Osteoblast (primary cell): ENCODE results near the gene DUSP7. TPM values are rescaled to one million over a fixed set of nuclear protein-coding genes. Genes with fewer than 3 reads are reported as not detected.

ENCODE experiments used
- DNase-seq: peaks from one replicate; pipeline ENCODE4 v3.0.0; 2011; ENCODE audit warnings: low spot score, mixed read lengths; ENCODE audit not compliant: insufficient read length; ENCODE audit errors: missing footprints
- H2AFZ ChIP-seq: 2 replicates; pipeline ENCODE4 v1.6.0; 2011; ENCODE audit warnings: mild to moderate bottlenecking, low read length
- H3K27ac ChIP-seq: 2 replicates; pipeline ENCODE4 v1.5.1; 2011; ENCODE audit warnings: mild to moderate bottlenecking, low read depth, low read length, moderate library complexity
- H3K27me3 ChIP-seq: 2 replicates; pipeline ENCODE4 v1.6.0; 2012; ENCODE audit warnings: mild to moderate bottlenecking, control low read depth, inconsistent platforms, low read length, moderate library complexity; ENCODE audit not compliant: insufficient read depth
- H3K36me3 ChIP-seq: 2 replicates; pipeline ENCODE4 v1.5.1; 2011; ENCODE audit warnings: mild to moderate bottlenecking, low read length, control low read depth, moderate library complexity; ENCODE audit not compliant: insufficient read depth
- H3K4me1 ChIP-seq: 2 replicates; pipeline ENCODE4 v1.5.1; 2011; ENCODE audit warnings: mild to moderate bottlenecking, low read length, control low read depth, moderate library complexity; ENCODE audit not compliant: insufficient read depth
- H3K4me2 ChIP-seq: 2 replicates; pipeline ENCODE4 v1.6.0; 2011; ENCODE audit warnings: mild to moderate bottlenecking, low read length; ENCODE audit not compliant: insufficient read depth
- H3K4me3 ChIP-seq: fragments of 200-600 bp; sonication (generic); 3 replicates; pipeline ENCODE4 v1.5.1; 2012; ENCODE audit warnings: mild to moderate bottlenecking, low read length, inconsistent platforms; ENCODE audit not compliant: insufficient read depth
- H3K79me2 ChIP-seq: 2 replicates; pipeline ENCODE4 v1.6.0; 2012; ENCODE audit warnings: mild to moderate bottlenecking, low read length, control low read depth, inconsistent platforms; ENCODE audit not compliant: insufficient read depth
- H3K9me3 ChIP-seq: 2 replicates; pipeline ENCODE4 v1.5.1; 2011; ENCODE audit warnings: low read depth, low read length, control low read depth
- H4K20me1 ChIP-seq: 2 replicates; pipeline ENCODE4 v1.6.0; 2012; ENCODE audit warnings: mild to moderate bottlenecking, low read length, control low read depth; ENCODE audit not compliant: insufficient read depth
- total RNA-seq: library from RNA; depleted of rRNA; stranded (reverse); fragments of >200 nt; gene quantifications from 2 replicates; pipeline ENCODE4 v1.2.3, GENCODE V29; 2012
- TF ChIP-seq, protein P1 (sequence below): IDR thresholded peaks from 2 replicates; pipeline ENCODE4 v1.5.1; 2011; ENCODE audit warnings: mild to moderate bottlenecking, low read depth, low read length, moderate library complexity; ENCODE audit errors: extremely low read depth

The DUSP7 gene
- total RNA-seq, 1 donor, result 12.7 TPM

DNA sequence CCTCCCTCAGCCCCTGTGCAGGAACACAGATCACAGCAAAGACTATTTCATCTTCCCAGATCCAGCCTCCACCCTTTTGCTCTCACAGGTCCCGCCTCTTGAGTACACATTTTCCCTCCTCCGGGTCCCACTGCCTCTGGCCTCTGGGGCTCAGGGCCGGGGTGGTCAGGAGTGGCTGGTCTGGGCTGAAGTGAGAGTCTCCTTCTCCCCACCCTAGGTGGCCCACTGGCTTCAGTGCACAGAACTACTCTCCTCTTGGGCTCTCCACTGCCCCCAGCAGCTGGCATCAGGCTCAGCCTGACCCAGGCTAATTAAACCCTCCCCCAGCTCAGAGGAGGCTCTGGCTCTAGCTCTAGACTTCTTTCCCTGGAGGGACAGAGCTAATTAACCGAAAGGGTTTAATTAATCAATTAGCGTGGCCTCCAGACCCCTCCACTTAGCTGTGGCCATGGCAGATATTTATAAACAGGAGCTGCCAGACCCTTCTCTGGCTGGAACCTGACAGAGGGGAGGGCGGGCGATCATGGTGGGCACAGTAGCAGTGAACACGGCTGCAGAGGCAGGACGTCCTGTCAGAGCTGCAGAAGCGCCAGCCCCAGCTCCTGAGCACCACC, 15.1 kb downstream of the DUSP7 start:
- H2AFZ ChIP-seq, result peak overlapping the region; percentile 35

DNA sequence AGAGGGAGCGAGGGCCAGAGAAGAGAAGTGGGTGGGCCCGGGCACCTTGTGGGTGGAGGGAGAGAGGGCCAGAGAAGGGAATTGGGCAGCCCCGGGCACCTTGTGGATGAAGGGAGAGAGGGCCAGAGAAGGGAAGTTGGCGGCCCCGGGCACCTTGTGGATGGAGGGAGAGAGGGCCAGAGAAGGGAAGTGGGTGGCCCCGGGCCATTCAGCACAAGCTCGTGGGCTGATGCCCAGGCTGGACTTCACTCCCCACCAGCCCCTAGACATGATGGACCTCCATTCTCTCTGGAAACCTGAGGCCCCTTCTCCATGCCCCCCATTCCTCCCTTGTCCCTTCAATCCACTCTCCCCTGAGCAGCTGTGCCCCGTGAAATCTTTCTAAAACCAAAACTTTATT, 15.8 kb downstream of the DUSP7 start:
- Histone ChIP-seq H3K4me3 (no peak overlapping the region), H3K27me3 (no peaks in the 10 kb centered on the region)
- DNase-seq, result no peak

More for the DNA sequence above, 15.1 kb downstream of the DUSP7 start:
- Histone ChIP-seq H3K4me3 (no peak overlapping the region), H3K27me3 (no peaks in the 10 kb centered on the region), H3K4me1 (peaks cover 10% of the 10 kb centered on the region), H3K9me3 (no peaks in the 10 kb centered on the region), H3K36me3 (no peaks in the 10 kb centered on the region), H3K79me2 (no peaks in the 10 kb centered on the region), H3K4me2 (no peak overlapping the region), H4K20me1 (no peaks in the 10 kb centered on the region), H3K27ac (no peak overlapping the region)
- TF ChIP-seq, protein P1, sequence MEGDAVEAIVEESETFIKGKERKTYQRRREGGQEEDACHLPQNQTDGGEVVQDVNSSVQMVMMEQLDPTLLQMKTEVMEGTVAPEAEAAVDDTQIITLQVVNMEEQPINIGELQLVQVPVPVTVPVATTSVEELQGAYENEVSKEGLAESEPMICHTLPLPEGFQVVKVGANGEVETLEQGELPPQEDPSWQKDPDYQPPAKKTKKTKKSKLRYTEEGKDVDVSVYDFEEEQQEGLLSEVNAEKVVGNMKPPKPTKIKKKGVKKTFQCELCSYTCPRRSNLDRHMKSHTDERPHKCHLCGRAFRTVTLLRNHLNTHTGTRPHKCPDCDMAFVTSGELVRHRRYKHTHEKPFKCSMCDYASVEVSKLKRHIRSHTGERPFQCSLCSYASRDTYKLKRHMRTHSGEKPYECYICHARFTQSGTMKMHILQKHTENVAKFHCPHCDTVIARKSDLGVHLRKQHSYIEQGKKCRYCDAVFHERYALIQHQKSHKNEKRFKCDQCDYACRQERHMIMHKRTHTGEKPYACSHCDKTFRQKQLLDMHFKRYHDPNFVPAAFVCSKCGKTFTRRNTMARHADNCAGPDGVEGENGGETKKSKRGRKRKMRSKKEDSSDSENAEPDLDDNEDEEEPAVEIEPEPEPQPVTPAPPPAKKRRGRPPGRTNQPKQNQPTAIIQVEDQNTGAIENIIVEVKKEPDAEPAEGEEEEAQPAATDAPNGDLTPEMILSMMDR, result peak; percentile 38
- no peak for DNase-seq

DNA sequence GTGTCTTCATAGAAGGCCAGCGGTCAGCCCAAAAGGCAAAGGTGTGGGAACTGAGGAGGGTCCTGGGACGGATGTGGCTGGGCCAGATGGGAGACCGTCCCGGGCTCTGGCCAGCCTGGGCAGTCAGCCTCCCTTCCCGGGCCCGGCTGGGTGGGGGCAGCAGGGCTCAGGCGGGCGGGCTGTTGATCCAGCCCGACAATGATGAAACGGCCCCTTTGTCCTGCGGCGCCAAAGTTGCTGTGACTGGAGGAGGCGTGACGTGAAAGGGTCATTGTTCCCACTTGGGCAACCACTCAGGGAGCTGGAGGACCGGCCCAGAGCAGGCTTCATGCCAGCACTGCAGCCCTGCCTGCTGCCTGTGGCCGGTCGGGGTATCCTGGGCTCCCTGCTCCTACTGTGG, 16.5 kb downstream of the DUSP7 start:
- DNase-seq, result no peak
- no peaks in the 10 kb centered on the region for H3K4me1 ChIP-seq
- H3K27me3 ChIP-seq, result no peaks in the 10 kb centered on the region
- H3K4me3 ChIP-seq, result no peak overlapping the region
- no peak overlapping the region for H2AFZ ChIP-seq
- no peak overlapping the region for H3K27ac ChIP-seq
- TF ChIP-seq, protein P1, result no peak
- no peaks in the 10 kb centered on the region for H4K20me1 ChIP-seq
- no peaks in the 10 kb centered on the region for H3K79me2 ChIP-seq
- H3K9me3 ChIP-seq, result no peaks in the 10 kb centered on the region
- H3K36me3 ChIP-seq, result no peaks in the 10 kb centered on the region
- H3K4me2 ChIP-seq, result no peak overlapping the region

More for the DNA sequence above, 15.8 kb downstream of the DUSP7 start:
- Histone ChIP-seq H3K9me3 (no peaks in the 10 kb centered on the region), H3K27ac (no peak overlapping the region), H3K36me3 (no peaks in the 10 kb centered on the region), H3K4me1 (peaks cover 4% of the 10 kb centered on the region), H4K20me1 (no peaks in the 10 kb centered on the region), H3K4me2 (no peak overlapping the region), H3K79me2 (no peaks in the 10 kb centered on the region), H2AFZ (no peak overlapping the region)
- TF ChIP-seq, protein P1, result no peak

DNA sequence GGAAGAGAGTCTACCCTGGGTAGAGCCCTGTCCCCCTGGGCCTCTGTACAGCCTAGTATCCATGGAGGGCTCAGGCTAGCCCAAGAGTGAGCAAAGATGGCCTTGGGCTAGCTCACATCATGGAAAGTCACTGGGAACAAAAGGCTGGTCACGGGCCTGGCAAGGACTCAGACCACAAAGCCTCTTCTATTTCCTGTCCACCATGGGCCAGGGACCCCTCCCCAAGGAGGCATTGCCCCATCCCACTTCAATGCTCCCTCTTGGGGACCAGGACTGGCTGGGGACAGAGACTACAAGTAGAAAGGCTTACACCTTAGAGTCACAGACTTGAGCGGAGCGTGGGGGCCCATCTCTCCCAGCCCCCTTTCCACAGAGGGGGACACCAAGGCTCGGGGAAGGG, 16.9 kb downstream of the DUSP7 start:
- H2AFZ ChIP-seq, result no peak overlapping the region
- no peak for DNase-seq
- TF ChIP-seq, protein P1, result no peak

More for the DNA sequence above, 16.9 kb downstream of the DUSP7 start:
- H3K4me2 ChIP-seq, result no peak overlapping the region
- H4K20me1 ChIP-seq, result no peaks in the 10 kb centered on the region
- no peaks in the 10 kb centered on the region for H3K79me2 ChIP-seq
- H3K27ac ChIP-seq, result no peak overlapping the region
- H3K4me3 ChIP-seq, result no peak overlapping the region
- no peaks in the 10 kb centered on the region for H3K36me3 ChIP-seq
- H3K9me3 ChIP-seq, result no peaks in the 10 kb centered on the region
- no peaks in the 10 kb centered on the region for H3K27me3 ChIP-seq
- no peaks in the 10 kb centered on the region for H3K4me1 ChIP-seq
